Prostate gland (tissue), 2 donors: Measurements from ENCODE around the gene TCERG1L. TPM values are rescaled to one million over a fixed set of nuclear protein-coding genes. Genes with fewer than 3 reads are reported as not detected.
"Not testable (repeated sequence)": the region's sequence is repeated elsewhere in the genome, so short reads cannot be mapped to it uniquely, and the experiment has no call there.

Experiments
- DNase-seq: peaks from one replicate; pipeline ENCODE4 v3.0.0-alpha.2; 2019; ENCODE audit warnings: low spot score
- H3K27ac ChIP-seq, 2 donors: fragments of 200-600 bp; sonication (generic); 2 replicates each; pipeline ENCODE4 v1.5.1; 2017 to 2019
- H3K27me3 ChIP-seq: fragments of 200-600 bp; sonication (generic); replicated peaks from 2 replicates; pipeline ENCODE4 v1.5.1; 2019; ENCODE audit not compliant: insufficient read depth
- H3K36me3 ChIP-seq, 2 donors: fragments of 200-600 bp; sonication (generic); 1 replicate in 1 of 2; 2 replicates in 1 of 2; pipeline versions ENCODE4 v1.5.1 to v1.8.1; 2017 to 2019
- H3K4me1 ChIP-seq: fragments of 200-600 bp; sonication (generic); replicated peaks from 2 replicates; pipeline ENCODE4 v1.5.1; 2019
- H3K4me3 ChIP-seq, 2 donors: fragments of 200-600 bp; sonication (generic); 2 replicates each; pipeline ENCODE4 v1.5.1; 2017 to 2019
- H3K9me3 ChIP-seq: fragments of 200-600 bp; sonication (generic); 2 replicates; pipeline ENCODE4 v1.5.1; 2017
- POLR2A ChIP-seq: fragments of 450-650 bp; IDR thresholded peaks from one replicate; pipeline ENCODE4 v1.6.1; 2016; ENCODE audit warnings: antibody characterized with exemption, mild to moderate bottlenecking
- POLR2AphosphoS5 ChIP-seq: sonication (generic); formaldehyde crosslinking; IDR thresholded peaks from one replicate; pipeline ENCODE4 v1.6.1; 2017; ENCODE audit warnings: antibody characterized with exemption
- WGBS: methylation state at CpG from one replicate; pipeline ENCODE4 v1.1.5; 2018; 5-methylcytosine and 5-hydroxymethylcytosine counted together
- intact Hi-C: fragments of 100-400 bp; cut with DNase I; formaldehyde crosslinking; loops from one replicate; pipeline ENCODE4 v1.14.2; 2022
- total RNA-seq, 2 donors: library from RNA; depleted of rRNA; stranded (reverse); fragments of >200 nt; gene quantifications; one replicate each; pipeline ENCODE4 v1.1.0, GENCODE V29; 2016
- TF ChIP-seq, protein P1 (sequence below), 4 experiments: fragments of 200-600 bp in 2 of 4; fragments of 450-650 bp in 2 of 4; sonication (generic) in 2 of 4; IDR thresholded peaks; 1 replicate in 3 of 4; 2 replicates in 1 of 4; pipeline ENCODE4 v1.5.1; 2016 to 2019; ENCODE audit warnings: antibody characterized with exemption in 4 of 4, mild to moderate bottlenecking in 2 of 4, moderate library complexity in 2 of 4

Gene TCERG1L
- total RNA-seq, 2 donors from 2014 or later = 0.23 to 4.0 TPM

DNA sequence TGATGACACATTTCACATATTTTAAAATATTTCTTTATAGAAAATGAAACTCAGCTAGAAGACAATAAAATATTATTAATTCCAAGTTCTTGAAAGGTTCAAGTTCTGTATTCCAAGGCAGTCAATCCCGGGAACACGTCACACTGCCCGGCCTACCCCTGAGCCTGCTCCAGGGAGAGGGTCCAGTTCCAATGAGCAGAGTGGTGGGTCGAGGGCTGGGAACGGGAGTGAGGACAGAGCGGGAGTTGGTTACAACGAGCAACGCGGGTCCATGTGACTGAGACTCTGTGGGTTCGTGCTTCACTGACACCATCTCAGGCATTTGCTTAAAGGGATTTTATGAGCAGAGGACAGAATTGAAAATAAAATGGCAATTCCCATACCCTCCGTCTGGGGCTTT is 209.4 kb downstream of the TCERG1L start:
- no peak for TF ChIP-seq POLR2A
- no peak for TF ChIP-seq POLR2AphosphoS5
- TF ChIP-seq, protein P1, sequence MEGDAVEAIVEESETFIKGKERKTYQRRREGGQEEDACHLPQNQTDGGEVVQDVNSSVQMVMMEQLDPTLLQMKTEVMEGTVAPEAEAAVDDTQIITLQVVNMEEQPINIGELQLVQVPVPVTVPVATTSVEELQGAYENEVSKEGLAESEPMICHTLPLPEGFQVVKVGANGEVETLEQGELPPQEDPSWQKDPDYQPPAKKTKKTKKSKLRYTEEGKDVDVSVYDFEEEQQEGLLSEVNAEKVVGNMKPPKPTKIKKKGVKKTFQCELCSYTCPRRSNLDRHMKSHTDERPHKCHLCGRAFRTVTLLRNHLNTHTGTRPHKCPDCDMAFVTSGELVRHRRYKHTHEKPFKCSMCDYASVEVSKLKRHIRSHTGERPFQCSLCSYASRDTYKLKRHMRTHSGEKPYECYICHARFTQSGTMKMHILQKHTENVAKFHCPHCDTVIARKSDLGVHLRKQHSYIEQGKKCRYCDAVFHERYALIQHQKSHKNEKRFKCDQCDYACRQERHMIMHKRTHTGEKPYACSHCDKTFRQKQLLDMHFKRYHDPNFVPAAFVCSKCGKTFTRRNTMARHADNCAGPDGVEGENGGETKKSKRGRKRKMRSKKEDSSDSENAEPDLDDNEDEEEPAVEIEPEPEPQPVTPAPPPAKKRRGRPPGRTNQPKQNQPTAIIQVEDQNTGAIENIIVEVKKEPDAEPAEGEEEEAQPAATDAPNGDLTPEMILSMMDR (IDR thresholded peaks at IDR 0.05) = no peak
- Histone ChIP-seq H3K27me3 (no peaks in the 10 kb centered on the region), H3K36me3 (no peaks in the 10 kb centered on the region), H3K4me3 (no peak overlapping the region), H3K4me1 (no peaks in the 10 kb centered on the region), H3K27ac (no peak overlapping the region), H3K9me3 (no peaks in the 10 kb centered on the region)
- no peak for DNase-seq
- intact Hi-C loops = no loop called here
- WGBS = 90% methylated on average over 11 of the region's 11 CpGs

DNA sequence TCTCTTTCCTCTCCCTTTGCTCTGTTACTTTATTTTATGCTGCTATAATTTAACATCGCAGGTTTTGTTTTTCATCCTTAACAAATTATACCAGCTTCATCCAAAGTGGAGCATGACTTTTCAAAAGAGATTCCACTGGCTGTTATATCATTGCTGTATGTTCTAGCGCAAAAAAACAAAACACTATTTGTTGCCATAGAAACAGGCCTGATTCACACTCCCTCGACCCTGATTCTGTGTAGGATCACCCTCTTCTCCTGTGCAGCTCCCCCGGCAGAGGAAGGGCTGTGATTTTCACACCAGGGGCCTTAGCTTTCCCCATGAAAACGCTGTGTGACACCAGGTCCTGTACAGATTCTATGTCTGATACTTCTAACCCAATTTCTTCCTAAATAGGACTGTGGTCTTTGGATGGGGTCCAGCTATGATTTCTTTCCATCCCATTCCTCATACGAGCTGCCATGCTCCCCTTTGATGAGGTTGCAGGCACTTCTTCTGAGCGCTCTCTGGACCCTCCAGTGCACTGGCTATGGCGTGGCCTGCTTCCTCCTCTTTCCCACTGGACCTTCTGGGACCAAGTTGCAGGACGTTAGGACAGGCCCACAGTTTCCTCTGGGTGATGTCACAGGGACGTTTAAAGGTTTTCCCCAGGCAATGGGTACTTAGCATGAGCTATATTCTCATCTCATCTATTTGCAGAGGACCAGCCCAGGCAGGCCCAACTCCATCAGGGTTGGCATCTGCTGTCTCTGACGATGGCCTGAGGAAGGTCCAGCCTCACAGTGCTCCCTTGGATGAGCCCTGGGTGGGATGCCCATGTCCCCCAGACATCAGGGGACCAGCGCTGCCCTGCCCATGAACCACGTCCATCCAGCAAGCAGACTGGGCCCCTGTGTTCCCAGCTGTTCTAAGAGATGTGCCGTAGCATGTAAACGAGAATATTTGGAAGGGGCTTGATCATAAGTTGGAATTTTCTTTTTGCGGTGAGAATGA is 210.8 kb downstream of the TCERG1L start:
- 81% methylated on average over 16 of the region's 16 CpGs for WGBS
- intact Hi-C loops, H3K9me3 ChIP-seq, H3K4me1 ChIP-seq, DNase-seq, H3K36me3 ChIP-seq, H3K27ac ChIP-seq, H3K27me3 ChIP-seq, H3K4me3 ChIP-seq: not testable (repeated sequence)

DNA sequence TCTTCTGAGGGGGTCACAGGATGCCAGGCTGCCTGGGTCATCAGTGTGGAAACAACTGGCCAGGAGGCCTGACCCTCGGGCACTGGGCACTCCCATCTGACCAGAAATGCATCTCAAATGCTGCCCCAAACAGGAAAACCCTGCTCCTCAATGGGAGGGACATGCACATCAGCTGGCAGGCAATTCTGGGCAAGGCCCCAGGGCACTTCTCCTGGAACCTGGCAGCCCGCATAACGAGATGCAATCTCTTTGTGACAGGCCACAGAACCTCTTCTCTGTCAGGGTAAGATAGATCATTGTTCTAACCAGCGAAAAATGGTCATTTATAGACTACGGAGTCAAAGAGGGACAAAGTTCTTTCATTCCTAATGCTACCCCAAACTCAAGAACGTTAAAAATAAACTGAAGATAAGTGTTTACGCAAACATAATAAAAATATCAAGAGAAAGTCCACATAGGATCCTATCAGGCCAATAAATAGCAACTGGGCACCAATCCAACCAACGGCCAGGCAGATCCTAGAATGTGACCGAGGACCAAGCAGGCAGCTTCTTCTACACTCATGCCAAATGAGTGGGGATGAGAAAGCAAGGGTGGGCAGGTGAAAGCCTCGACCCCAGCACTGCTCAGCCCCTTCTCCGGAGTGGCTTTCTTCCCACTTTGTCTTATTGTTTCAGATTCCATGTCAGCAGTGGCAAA is 212.3 kb downstream of the TCERG1L start:
- Histone ChIP-seq H3K27me3 (no peaks in the 10 kb centered on the region), H3K27ac (peak overlapping the region in 1 of 2 donors; percentile 5), H3K9me3 (no peaks in the 10 kb centered on the region), H3K4me1 (no peaks in the 10 kb centered on the region), H3K36me3 (no peaks in the 10 kb centered on the region), H3K4me3 (no peak overlapping the region)
- peak; percentile 58 for DNase-seq
- WGBS = 26% methylated on average over 11 of the region's 11 CpGs
- TF ChIP-seq, protein P1 (IDR thresholded peaks at IDR 0.05) = no peak
- intact Hi-C loops = no loop called here

DNA sequence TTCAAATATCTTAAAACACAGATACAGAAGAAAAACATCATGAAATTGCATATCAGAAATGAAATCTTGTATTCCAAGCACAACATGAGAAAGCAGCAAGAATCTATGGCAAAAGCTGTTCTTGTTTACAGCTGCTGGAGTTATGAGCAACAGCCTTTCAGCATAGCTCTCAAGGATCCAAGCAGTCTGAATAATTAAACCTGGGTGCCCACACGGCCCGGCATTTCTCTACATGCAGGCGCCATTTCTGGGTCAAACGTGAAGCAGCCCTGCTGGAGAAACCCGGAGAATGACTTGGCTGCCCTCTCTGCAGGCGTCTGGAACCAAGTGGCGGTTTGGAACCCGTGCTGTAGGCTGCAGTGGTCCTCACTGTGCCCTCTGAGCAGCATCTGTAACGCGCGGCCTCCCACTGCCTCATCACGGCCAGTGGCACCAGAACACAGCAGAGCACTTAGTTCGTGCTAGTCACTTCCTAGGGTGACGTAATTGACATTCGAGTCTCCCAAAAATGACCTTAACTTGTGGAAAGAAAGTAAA is 213.0 kb downstream of the TCERG1L start:
- Histone ChIP-seq H3K4me3 (no peak overlapping the region), H3K4me1 (no peaks in the 10 kb centered on the region), H3K9me3 (no peaks in the 10 kb centered on the region), H3K27me3 (no peaks in the 10 kb centered on the region), H3K36me3 (no peaks in the 10 kb centered on the region), H3K27ac (peak overlapping the region in 1 of 2 donors; percentile 5)
- intact Hi-C loops = no loop called here
- TF ChIP-seq POLR2AphosphoS5 (no peak), POLR2A (no peak)
- DNase-seq = no peak
- 64% methylated on average over 15 of the region's 15 CpGs for WGBS

DNA sequence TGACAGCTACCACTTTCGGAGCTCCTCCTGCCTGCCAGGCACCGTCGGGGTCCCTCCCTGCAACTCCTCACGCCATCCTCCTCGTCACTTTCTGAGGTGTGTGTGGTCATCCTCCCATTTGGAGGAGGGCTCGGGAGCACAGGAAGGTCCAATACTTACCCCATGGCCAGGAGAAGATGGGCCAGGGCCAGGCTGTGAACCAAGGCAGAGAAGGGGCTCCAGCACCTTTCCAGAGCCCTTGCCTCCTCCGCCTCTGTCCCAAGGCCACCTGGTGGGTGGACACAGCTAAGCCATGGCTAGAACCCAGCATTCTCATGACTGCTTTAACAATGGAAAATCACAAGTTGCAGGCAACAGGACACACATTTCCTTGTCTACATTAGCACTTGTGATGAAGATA is 215.5 kb downstream of the TCERG1L start:
- H3K9me3 ChIP-seq = no peaks in the 10 kb centered on the region
- H3K36me3 ChIP-seq = no peaks in the 10 kb centered on the region
- H3K27ac ChIP-seq = no peak overlapping the region
- TF ChIP-seq POLR2AphosphoS5 = no peak
- no peak for TF ChIP-seq POLR2A
- TF ChIP-seq, protein P1 (IDR thresholded peaks at IDR 0.05) = no peak
- no peaks in the 10 kb centered on the region for H3K27me3 ChIP-seq
- 92% methylated on average over 7 of the region's 7 CpGs for WGBS
- H3K4me1 ChIP-seq = no peaks in the 10 kb centered on the region
- intact Hi-C loops = no loop called here
- no peak overlapping the region for H3K4me3 ChIP-seq
- DNase-seq = no peak
